ENCODE results near the gene CAPRIN1. TPM values are rescaled to one million over a fixed set of nuclear protein-coding genes. Genes with fewer than 3 reads are reported as not detected.

CAPRIN1 gene
- total and polyA plus RNA-seq, 2 of the 8 experiments (the other 6 are each of a cell fraction or from before 2014, with no cell fraction given) = 221 to 317 TPM

- Histone ChIP-seq H4K5ac (ENCODE audit: insufficient read length, low read depth, low read length) (no peak overlapping the region), H4K8ac (ENCODE audit: extremely low read depth, insufficient read depth, low read length) (no peak overlapping the region), H3K27me3 (replicated peaks in 1 of 4; ENCODE audit: control insufficient read depth in 3 of 4, extremely low read depth in 1 of 4, insufficient read depth in 3 of 4, low read length in 3 of 4) (no peaks in the 10 kb centered on the region), H2AFZ (ENCODE audit: low read length) (no peak overlapping the region), H4K91ac (replicated peaks; ENCODE audit: insufficient read length, low read length) (no peak overlapping the region), H3K14ac (ENCODE audit: insufficient read length) (no peak overlapping the region), H2BK20ac (ENCODE audit: low read length) (no peak overlapping the region), H2BK12ac (ENCODE audit: low read depth, low read length) (no peak overlapping the region), H2BK120ac (replicated peaks; ENCODE audit: low read depth, low read length) (no peak overlapping the region), H3K4me3 (ENCODE audit: extremely low read depth in 1 of 4, insufficient read depth in 2 of 4, low read depth in 3 of 4, low read length in 4 of 4) (no peak overlapping the region), H3K9me3 (ENCODE audit: insufficient read depth in 2 of 2, low read depth in 1 of 2, low read length in 1 of 2) (no peaks in the 10 kb centered on the region), H3K4me2 (ENCODE audit: insufficient read depth in 1 of 2, low read depth in 2 of 2, low read length in 2 of 2) (no peak overlapping the region), H2BK5ac (ENCODE audit: low read depth, low read length) (no peak overlapping the region), H3K56ac (replicated peaks; ENCODE audit: insufficient read length, low read depth, low read length) (no peak overlapping the region), H2BK15ac (ENCODE audit: low read length) (no peak overlapping the region), H3K23ac (ENCODE audit: insufficient read length) (no peak overlapping the region), H3K9ac (replicated peaks in 1 of 4; ENCODE audit: extremely low read depth in 1 of 4, low read depth in 3 of 4, low read length in 3 of 4) (no peak overlapping the region), H3K79me1 (ENCODE audit: low read depth, low read length) (no peaks in the 10 kb centered on the region; the same call in 1 of the 2 replicates), H3K18ac (ENCODE audit: extremely low read depth, low read length) (no peak overlapping the region), H3K4me1 (replicated peaks in 1 of 4; ENCODE audit: control insufficient read depth in 3 of 4, insufficient read depth in 4 of 4, low read length in 3 of 4) (0 out of 7 replicates have a peak, but pooled peaks cover 0 to 1% (median 0%) of the 10 kb centered on the region in 4 experiments), H3K23me2 (ENCODE audit: low read depth, low read length) (no peaks in the 10 kb centered on the region), H3K36me3 (ENCODE audit: control insufficient read depth in 2 of 4, insufficient read depth in 4 of 4, low read length in 3 of 4) (peaks cover 3 to 35% (median 9%) of the 10 kb centered on the region in 4 experiments; a peak in 6 of 8 replicates), H2AK5ac (ENCODE audit: low read depth, low read length) (no peak overlapping the region), H3K4ac (replicated peaks; ENCODE audit: insufficient read length, low read depth, low read length) (no peak overlapping the region), H3K27ac (ENCODE audit: low read depth, low read length) (no peak overlapping the region), H3K79me2 (ENCODE audit: control insufficient read depth in 1 of 2, insufficient read depth in 2 of 2, low read length in 2 of 2) (peaks cover 76 to 99% of the 10 kb centered on the region in 2 experiments), H4K20me1 (replicated peaks in 1 of 2; ENCODE audit: control insufficient read depth in 1 of 2, insufficient read depth in 2 of 2, low read length in 2 of 2) (peaks cover 27 to 44% of the 10 kb centered on the region in 2 experiments)
- POLR2A ChIA-PET (ENCODE audit: partially characterized antibody) = interaction anchor here (2.5 to 16.5 kb wide), 3 partner anchors 10 to 41 kb away, joined by 7 to 176 read pairs (median 45); partner anchors contain the start of genes CAPRIN1 and NAT10
- DNase-seq (ENCODE audit: low read depth in 1 of 2, low spot score in 2 of 2) = no peak
- no peak for FAIRE-seq
- 95% methylated on average over 2 of the region's 2 CpGs; no CpG with 5 or more reads in 1 of the 2 experiments for WGBS, 2 experiments (ENCODE audit: extremely low coverage in 1 of 2, insufficient coverage in 1 of 2, insufficient read length in 1 of 2, insufficient replicate concordance in 2 of 2, low coverage in 1 of 2, low lambda C conversion rate in 2 of 2, missing lambda C conversion rate in 1 of 2)
- TF ChIP-seq ASH2L (IDR thresholded peaks at IDR 0.05; ENCODE audit: low read length) (no peak), BCL11A (IDR thresholded peaks at IDR 0.05; ENCODE audit: low read depth in 2 of 2, low read length in 2 of 2) (no peak), SIX5 (IDR thresholded peaks at IDR 0.05; ENCODE audit: low read depth, low read length) (no peak), SIN3A (conservative IDR thresholded peaks at IDR 0.05 in 1 of 2, IDR thresholded peaks at IDR 0.05 in 1 of 2; ENCODE audit: low read depth in 1 of 2, low read length in 2 of 2) (no peak)
- CTCF ChIA-PET (ENCODE audit: partially characterized antibody) = interaction anchor here (0.6 to 2.6 kb wide), 6 partner anchors 9 to 356 kb away, joined by 3 to 11 read pairs (median 6); no protein-coding TSS in a partner anchor
Measured at GRCh38 chr11:34064291-34064690, 12.8 kb downstream of the CAPRIN1 start.
